Cerebellar nuclear complex (tissue), 1 donor: ENCODE results near the gene DBF4B.
"Not testable (repeated sequence)": the region's sequence is repeated elsewhere in the genome, so short reads cannot be mapped to it uniquely, and the experiment has no call there.

Experiments used
- DNase-seq, 2 experiments: peaks; one replicate each; lab custom pipeline; 2025; lab: John Stamatoyannopoulos, UW

Gene DBF4B, protein sequence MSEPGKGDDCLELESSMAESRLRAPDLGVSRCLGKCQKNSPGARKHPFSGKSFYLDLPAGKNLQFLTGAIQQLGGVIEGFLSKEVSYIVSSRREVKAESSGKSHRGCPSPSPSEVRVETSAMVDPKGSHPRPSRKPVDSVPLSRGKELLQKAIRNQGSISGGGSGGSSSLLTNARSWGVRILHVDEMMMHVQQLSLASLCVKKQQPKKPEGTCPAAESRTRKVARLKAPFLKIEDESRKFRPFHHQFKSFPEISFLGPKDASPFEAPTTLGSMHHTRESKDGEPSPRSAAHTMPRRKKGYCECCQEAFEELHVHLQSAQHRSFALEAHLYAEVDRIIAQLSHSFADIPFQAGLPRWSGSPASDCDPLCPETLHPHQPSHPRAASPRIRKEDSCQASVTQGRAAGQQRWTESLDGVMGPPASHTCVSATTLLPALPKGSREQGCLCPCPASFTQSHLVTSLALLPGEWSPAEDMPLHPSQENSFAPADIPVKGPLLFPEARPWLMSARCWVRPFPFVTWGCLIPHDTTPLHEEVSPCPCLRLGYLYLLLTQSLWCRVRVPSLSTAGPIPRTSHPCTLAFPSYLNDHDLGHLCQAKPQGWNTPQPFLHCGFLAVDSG

GRCh38 chr17:44708401-44709263 is at the start of gene DBF4B:
TSS of gene DBF4B (plus strand) at chr17:44708665. CDS start at chr17:44708821, 156 bp downstream.
- peak in 1 of 2 experiments; percentile 34 for DNase-seq

- DNase-seq: no peak
These were observed 46.6 kb upstream of the DBF4B start for GRCh38 chr17:44661835-44662234.

- DNase-seq: no peak
These were observed 45.4 kb upstream of the DBF4B start for GRCh38 chr17:44663095-44663494.

GRCh38 chr17:44664867-44665266 is 43.6 kb upstream of the DBF4B start:
- no peak for DNase-seq

DNA sequence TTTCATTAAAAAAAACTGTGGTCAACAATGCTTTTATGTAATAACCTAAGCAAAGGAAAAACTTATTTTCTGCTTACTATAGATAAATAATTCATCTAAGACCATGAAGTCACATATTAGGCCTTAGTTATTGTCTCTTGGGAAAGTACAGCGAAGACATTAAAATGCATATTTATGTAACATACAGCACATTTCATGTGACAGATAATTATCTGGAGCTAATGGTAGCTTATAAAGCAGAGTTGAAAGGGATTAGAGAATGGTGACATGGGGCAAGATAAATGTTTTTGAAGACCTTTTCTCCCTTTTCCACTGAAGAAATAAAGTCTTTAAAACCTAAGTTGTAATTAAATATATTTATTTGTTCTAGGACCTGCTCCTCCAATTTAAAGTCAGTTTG is 42.5 kb upstream of the DBF4B start:
- no peak for DNase-seq

DNA sequence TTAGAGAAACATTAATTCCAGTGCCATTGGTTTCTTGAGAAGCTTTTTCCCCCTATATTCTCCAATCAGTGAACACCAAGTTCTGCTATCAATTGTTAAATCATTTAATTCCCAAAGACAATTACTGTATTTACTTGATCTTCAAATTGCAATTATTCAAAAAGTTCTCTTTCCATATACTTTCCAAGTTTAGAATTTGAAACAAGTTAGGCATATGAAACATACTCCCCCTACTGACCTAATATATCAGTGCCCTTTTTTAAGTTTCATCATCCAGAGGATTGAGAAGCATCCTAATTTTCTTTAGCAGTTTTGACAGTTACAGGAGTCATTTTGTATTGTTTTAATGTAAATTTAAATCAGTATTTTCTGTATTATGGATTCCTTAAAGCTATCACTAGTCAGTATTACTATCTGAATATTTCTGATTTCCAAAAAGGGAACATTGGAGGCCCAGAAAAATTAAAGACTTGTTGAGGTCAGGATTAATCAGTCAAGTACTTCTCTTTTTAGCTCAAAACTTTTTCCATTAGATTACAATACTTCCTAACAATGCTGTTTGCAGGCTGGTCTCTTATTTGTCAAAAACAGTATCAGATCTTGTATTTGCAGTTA is 35.9 kb upstream of the DBF4B start:
- DNase-seq: no peak

DNA sequence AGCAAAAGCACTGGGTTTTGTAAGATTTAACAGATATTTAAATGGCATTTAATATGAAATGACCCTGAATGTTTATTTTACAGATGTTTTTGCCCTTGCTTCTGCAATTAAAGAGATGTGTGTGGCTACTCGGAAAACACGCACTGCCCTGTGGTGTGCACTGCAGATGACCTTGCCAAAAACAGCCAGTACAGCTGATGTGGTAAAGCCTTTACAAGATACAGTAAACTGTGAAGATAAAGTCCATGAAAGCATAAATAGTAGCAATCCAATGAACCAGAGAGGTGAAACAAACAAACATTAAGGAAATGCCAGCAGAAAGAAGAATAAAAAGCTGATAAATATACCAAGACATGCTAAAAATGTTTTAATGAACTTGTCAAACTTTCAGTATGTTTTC is 34.6 kb upstream of the DBF4B start:
- no peak for DNase-seq

DNA sequence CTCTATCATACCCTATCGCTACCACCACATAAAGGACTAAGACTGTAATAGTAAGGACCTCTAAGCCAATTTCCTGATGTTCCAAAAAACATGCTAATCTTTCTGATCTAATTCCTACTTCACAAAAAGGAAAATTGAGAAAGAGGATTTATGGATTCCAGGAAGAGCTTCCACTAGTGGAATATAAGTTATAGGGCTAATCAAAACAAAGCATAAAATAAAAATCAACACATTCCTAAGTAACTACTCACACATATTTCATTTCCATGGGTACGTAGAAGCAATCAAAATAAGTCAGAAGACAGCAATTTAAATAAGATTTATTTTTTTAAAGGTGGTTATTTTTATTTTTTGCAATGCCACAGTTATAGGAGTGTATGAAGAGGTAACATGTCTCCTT is 31.3 kb upstream of the DBF4B start:
- no peak for DNase-seq

DNA sequence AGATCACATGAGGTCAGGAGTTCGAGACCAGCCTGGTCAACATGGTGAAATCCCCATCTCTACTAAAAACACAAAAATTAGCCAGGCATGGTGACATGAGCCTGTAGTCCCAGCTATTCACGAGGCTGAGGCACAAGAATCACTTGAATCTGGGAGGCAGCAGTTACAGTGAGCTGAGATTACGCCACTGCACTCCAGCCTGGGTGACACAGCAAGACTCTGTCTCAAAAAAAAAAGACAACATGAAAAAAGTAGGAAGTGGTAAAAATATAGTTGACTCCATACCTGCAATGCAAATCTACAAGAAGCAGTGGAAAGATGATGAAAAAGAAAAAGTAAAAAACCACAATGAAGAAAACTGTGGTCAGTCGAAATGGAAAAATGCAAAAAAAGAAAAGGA is 25.2 kb upstream of the DBF4B start:
- not testable (repeated sequence) for DNase-seq

DNA sequence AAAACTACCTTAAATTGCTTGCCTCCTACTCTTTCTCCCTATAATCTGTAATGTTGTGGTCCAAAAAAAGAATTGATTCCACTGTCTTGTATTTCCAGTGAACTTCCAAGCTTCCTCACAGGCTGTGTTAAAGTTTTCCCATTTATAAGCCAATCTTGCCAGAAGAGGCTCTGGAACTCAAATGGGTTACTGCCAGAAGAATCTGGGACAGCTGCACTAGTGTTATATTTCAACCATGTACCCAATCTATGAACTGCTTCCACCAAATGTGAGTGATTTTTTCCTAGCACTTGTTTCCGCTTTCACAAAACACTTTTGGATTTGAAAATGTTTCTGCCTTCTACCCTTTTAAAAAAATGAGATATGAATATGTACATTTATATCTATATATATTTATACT is 20.7 kb upstream of the DBF4B start:
- DNase-seq: no peak

DNA sequence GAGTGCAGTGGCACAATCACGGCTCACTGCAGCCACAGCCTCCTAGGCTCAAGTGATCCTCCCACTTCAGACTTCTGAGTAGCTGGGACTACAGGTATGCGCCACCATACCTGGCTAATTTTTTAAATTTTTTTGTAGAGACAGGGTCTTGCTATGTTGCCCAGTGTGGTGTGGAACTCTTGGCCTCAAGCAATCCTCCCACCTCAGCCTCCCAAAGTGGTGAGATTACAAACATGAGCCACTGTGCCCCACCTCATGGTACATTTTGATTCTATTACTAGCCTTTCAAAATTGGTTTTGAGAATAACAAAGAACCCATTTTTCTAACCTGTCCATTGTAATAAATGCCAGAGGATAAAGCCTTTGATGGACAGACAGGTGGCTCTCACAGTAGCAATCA is 20.3 kb upstream of the DBF4B start:
- no peak for DNase-seq

GRCh38 chr17:44688675-44689476 is 19.6 kb upstream of the DBF4B start:
- DNase-seq: no peak

DNA sequence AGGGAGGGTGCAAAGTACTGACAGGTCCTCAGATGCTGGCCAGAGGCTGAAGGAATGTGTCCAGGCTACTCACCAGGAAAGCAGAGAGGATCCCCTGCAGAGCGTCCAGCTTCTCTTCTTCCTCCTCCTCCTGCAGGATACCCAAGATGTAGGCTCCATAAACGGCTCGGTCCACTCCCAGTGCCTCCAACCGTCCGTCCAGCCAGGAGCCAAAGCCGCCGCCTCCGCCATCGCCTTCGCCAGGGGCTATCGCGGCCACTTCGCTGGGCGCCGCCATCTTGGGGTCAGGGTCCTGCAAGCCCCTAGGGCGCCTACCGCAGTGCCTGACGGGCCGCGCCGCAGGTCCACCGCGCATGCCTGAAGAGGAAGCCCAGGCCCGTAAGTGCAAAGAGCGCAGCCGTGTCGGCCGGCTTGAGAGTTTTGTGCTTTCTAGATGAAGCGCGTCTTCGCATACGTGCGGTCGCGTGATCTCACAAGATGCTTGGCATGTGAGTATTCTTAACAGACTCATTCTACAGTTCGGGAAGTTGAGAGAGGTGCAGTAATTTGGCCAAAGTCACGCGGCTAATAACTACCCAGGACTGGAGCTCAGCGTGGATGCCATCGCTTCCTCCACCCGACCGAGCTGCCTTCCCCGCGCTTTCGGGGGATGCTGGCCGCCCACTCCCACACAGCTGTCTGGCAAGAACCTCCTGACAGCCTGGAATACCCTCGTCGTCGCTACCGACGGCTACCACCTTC is 18.8 kb upstream of the DBF4B start, which contains the start of gene CCDC43:
TSS of gene CCDC43 (minus strand) at position 300 of the 741 bp plus-strand sequence. CDS start at position 277, 23 bp downstream.
- peak in 1 of 2 experiments; percentile 49 for DNase-seq

DNA sequence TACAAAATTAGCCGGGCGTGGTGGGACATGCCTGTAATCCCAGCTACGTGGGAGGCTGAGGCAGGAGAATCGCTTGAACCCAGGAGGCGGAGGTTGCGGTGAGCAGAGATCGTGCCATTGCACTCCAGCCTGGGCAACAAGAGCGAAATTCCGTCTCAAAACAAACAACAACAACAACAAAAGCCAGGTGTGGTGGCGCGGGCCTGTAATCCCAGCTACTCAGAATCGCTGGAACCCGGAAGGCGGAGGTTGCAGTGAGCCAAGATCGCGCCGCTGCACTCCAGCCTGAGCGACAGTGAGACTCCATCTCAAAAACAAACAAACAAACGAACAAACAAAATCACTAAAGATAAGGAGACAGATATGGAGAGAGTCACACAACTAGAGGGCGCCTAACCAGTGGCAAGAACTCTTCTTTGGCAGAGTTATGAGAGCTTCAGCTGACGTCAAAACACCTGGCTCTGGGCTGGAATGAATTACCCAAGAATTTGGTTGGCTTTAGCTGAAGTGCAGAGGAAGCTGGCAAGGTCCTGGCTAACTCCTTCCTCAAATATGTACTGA is 17.6 kb upstream of the DBF4B start:
- DNase-seq: not testable (repeated sequence)

GRCh38 chr17:44693609-44694008 is 14.9 kb upstream of the DBF4B start:
- no peak for DNase-seq

DNA sequence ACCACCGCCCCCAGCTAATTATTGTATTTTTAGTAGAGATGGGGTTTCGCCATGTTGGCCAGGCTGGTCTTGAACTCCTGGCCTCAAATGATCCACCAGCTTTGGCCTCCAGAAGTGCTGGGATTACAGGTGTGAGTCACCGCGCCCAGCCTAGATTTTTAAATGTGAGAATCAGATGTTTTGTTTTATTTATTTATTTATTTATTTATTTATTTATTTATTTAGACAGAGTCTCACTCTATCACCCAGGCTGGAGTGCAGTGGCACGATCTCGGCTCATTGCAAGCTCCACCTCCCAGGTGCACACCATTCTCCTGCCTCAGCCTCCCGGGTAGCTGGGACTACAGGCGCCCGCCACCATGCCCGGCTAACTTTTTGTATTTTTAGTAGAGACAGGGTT is 8.2 kb upstream of the DBF4B start:
- DNase-seq: not testable (repeated sequence)

GRCh38 chr17:44707755-44708400 is 587 bp upstream of the DBF4B start:
- DNase-seq: no peak

- no peak for DNase-seq
These were observed 11.0 kb downstream of the DBF4B start for GRCh38 chr17:44719444-44719843.

DNA sequence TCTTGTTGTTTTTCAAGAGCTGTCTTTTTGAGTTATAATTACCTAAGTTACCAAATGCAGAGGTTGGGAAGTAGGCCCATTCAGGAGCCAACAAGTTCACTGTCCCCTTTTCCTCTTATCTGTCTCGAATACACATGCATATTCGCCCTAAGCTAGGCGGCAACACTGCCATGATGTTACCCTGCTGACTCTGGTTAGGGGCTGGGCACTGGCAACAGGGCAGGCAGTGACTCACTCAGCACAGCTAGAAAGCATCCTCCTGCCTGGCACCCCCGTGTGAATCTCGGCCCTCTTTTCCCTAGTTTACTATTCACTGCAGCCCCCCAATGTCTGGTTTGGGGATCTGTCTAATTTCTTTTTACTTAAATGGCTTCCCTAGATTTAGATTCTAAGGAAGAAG is 13.8 kb downstream of the DBF4B start:
- DNase-seq: no peak

DNA sequence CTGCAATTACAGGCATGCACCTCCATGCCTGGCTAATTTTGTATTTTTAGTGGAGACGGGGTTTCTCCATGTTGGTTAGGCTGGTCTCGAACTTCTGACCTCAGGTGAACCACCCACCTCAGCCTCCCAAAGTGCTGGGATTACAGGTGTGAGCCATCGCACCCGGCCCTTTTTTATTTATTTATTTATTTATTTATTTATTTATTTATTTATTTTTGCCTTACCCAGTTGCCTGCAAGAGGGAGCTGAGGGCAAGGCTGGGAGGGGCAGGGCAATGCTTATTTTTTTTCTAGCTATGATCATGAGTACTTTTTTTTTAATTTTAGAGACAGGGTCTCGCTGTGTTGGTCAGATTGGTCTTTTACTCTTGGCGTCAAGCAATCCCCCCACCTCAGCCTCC is 17.7 kb downstream of the DBF4B start:
- not testable (repeated sequence) for DNase-seq
